ENCODE data around the gene ADAT1. TPM values are rescaled to one million over a fixed set of nuclear protein-coding genes. Genes with fewer than 3 reads are reported as not detected.

The ADAT1 gene
- total and polyA plus RNA-seq, 2 of the 13 experiments (the other 11 are each of a cell fraction or from before 2014, with no cell fraction given) = 18.4 to 40.8 TPM

DNA sequence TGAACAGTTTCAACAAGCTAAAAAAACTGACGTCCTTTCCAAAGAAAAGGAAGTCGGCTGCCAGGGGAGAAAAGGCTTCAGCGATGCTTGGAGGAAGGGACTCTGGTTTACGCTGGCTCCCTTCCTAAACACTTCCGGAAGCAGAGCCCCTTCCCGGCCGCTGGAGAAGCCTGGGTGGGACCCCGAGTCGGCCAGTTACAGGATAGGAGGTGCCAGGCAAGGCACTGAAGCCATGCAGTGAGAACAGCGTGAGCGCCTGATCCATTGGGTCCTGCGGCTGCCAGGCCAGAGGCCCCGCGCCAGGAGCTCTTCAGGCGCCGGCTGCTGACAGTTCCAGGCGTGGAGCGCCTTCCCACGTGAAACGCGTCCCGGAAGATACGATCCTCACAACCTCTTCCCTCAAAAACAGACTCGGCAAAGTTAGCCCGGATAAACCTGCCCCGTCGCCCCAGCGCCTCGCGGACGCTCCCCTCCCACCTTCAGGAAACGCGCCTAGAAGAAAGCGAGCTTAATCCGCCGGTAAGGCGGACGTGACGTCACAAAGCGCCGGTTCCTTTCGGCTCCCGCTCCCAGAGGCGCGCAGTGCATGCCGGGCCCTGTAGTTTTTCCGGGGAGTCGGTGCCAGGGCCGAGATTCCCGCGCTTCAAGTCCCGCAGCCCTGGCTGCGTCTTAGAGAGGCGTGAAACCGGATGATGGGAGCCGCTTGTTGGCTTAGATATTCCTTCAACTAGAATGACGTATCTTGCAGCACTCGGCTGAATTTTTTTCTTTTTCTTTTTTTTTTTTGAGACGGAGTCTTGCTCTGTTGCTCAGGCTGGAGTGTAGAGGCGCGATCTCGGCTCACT lies at the start of gene ADAT1 (continued):
- TF ChIP-seq, protein P1, sequence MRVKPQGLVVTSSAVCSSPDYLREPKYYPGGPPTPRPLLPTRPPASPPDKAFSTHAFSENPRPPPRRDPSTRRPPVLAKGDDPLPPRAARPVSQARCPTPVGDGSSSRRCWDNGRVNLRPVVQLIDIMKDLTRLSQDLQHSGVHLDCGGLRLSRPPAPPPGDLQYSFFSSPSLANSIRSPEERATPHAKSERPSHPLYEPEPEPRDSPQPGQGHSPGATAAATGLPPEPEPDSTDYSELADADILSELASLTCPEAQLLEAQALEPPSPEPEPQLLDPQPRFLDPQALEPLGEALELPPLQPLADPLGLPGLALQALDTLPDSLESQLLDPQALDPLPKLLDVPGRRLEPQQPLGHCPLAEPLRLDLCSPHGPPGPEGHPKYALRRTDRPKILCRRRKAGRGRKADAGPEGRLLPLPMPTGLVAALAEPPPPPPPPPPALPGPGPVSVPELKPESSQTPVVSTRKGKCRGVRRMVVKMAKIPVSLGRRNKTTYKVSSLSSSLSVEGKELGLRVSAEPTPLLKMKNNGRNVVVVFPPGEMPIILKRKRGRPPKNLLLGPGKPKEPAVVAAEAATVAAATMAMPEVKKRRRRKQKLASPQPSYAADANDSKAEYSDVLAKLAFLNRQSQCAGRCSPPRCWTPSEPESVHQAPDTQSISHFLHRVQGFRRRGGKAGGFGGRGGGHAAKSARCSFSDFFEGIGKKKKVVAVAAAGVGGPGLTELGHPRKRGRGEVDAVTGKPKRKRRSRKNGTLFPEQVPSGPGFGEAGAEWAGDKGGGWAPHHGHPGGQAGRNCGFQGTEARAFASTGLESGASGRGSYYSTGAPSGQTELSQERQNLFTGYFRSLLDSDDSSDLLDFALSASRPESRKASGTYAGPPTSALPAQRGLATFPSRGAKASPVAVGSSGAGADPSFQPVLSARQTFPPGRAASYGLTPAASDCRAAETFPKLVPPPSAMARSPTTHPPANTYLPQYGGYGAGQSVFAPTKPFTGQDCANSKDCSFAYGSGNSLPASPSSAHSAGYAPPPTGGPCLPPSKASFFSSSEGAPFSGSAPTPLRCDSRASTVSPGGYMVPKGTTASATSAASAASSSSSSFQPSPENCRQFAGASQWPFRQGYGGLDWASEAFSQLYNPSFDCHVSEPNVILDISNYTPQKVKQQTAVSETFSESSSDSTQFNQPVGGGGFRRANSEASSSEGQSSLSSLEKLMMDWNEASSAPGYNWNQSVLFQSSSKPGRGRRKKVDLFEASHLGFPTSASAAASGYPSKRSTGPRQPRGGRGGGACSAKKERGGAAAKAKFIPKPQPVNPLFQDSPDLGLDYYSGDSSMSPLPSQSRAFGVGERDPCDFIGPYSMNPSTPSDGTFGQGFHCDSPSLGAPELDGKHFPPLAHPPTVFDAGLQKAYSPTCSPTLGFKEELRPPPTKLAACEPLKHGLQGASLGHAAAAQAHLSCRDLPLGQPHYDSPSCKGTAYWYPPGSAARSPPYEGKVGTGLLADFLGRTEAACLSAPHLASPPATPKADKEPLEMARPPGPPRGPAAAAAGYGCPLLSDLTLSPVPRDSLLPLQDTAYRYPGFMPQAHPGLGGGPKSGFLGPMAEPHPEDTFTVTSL (CRISPR knock-in tag; IDR thresholded peaks at IDR 0.05; ENCODE audit: borderline replicate concordance) = no peak
- TF ChIP-seq RAD51 (IDR thresholded peaks at IDR 0.05; ENCODE audit: borderline replicate concordance) (no peak), KLF11 (CRISPR knock-in tag; IDR thresholded peaks at IDR 0.05) (peak; percentile 79; the same call in 1 of the 2 replicates), SRSF9 (IDR thresholded peaks at IDR 0.05; ENCODE audit: borderline replicate concordance, insufficient read depth, low read depth, low read length, poor library complexity, severe bottlenecking) (no peak), NFKBIZ (CRISPR knock-in tag; IDR thresholded peaks at IDR 0.05) (peak; percentile 78; the same call in 1 of the 2 replicates), ZNF335 (CRISPR knock-in tag; IDR thresholded peaks at IDR 0.05) (no peak), HDAC6 (IDR thresholded peaks at IDR 0.05; ENCODE audit: low read depth, low read length) (no peak), KLF9 (CRISPR knock-in tag; IDR thresholded peaks at IDR 0.05; ENCODE audit: low read depth) (no peak), ZNF781 (CRISPR knock-in tag; IDR thresholded peaks at IDR 0.05; ENCODE audit: borderline replicate concordance, not compliant biosample characterization) (peak; percentile 88), CBX2 (IDR thresholded peaks at IDR 0.05; ENCODE audit: low read depth, low read length) (no peak), CBX2 (CRISPR knock-in tag; IDR thresholded peaks at IDR 0.05; ENCODE audit: low read depth) (no peak), RXRA (CRISPR knock-in tag; IDR thresholded peaks at IDR 0.05) (peak; percentile 83), ZNF326 (CRISPR knock-in tag; IDR thresholded peaks at IDR 0.05; ENCODE audit: borderline replicate concordance) (no peak), TBX3 (IDR thresholded peaks at IDR 0.05; ENCODE audit: borderline replicate concordance) (peak; percentile 39; the same call in 1 of the 2 replicates), PAF1 (CRISPR knock-in tag; IDR thresholded peaks at IDR 0.05) (no peak)
- TF ChIP-seq, protein P2, sequence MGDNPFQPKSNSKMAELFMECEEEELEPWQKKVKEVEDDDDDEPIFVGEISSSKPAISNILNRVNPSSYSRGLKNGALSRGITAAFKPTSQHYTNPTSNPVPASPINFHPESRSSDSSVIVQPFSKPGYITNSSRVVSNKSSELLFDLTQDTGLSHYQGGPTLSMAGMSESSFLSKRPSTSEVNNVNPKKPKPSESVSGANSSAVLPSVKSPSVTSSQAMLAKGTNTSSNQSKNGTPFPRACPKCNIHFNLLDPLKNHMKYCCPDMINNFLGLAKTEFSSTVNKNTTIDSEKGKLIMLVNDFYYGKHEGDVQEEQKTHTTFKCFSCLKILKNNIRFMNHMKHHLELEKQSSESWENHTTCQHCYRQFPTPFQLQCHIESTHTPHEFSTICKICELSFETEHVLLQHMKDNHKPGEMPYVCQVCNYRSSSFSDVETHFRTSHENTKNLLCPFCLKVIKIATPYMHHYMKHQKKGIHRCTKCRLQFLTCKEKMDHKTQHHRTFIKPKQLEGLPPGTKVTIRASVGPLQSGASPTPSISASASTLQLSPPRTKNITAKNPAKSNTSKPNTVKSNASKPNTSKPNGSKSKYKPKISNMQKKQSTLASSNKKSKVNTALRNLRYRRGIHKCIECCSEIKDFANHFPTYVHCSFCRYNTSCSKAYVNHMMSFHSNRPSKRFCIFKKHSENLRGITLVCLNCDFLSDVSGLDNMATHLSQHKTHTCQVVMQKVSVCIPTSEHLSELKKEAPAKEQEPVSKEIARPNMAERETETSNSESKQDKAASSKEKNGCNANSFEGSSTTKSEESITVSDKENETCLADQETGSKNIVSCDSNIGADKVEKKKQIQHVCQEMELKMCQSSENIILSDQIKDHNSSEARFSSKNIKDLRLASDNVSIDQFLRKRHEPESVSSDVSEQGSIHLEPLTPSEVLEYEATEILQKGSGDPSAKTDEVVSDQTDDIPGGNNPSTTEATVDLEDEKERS (CRISPR knock-in tag; IDR thresholded peaks at IDR 0.05) = 0 out of 2 replicates have a peak, but pooled peaks have one; percentile 20
- TF ChIP-seq, protein P3, sequence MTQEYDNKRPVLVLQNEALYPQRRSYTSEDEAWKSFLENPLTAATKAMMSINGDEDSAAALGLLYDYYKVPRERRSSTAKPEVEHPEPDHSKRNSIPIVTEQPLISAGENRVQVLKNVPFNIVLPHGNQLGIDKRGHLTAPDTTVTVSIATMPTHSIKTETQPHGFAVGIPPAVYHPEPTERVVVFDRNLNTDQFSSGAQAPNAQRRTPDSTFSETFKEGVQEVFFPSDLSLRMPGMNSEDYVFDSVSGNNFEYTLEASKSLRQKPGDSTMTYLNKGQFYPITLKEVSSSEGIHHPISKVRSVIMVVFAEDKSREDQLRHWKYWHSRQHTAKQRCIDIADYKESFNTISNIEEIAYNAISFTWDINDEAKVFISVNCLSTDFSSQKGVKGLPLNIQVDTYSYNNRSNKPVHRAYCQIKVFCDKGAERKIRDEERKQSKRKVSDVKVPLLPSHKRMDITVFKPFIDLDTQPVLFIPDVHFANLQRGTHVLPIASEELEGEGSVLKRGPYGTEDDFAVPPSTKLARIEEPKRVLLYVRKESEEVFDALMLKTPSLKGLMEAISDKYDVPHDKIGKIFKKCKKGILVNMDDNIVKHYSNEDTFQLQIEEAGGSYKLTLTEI (CRISPR knock-in tag; conservative IDR thresholded peaks at IDR 0.05) = no peak
